ENCODE results near the gene LACTB. TPM values are rescaled to one million over a fixed set of nuclear protein-coding genes. Genes with fewer than 3 reads are reported as not detected.
"Not testable (repeated sequence)": the region's sequence is repeated elsewhere in the genome, so short reads cannot be mapped to it uniquely, and the experiment has no call there.

Gene LACTB
- total RNA-seq, 1 experiment from 2014 or later = 41.5 TPM

GRCh38 chr15:63085289-63085688 is 36.4 kb upstream of the LACTB start:
- H3K27me3 ChIP-seq = no peaks in the 10 kb centered on the region
- no peaks in the 10 kb centered on the region for H3K9me3 ChIP-seq
- DNase-seq = no peak
- H3K36me3 ChIP-seq = no peaks in the 10 kb centered on the region
- no peak overlapping the region for H3K4me3 ChIP-seq

- Histone ChIP-seq H3K4me3 (no peak overlapping the region), H3K9me3 (no peaks in the 10 kb centered on the region), H3K27me3 (no peaks in the 10 kb centered on the region), H3K36me3 (no peaks in the 10 kb centered on the region)
- no peak for DNase-seq
These were observed 35.4 kb upstream of the LACTB start for GRCh38 chr15:63086271-63086670.

- Histone ChIP-seq H3K4me3 (no peak overlapping the region), H3K36me3 (no peaks in the 10 kb centered on the region), H3K9me3 (no peaks in the 10 kb centered on the region), H3K27me3 (no peaks in the 10 kb centered on the region)
- DNase-seq = no peak
These were observed 34.7 kb upstream of the LACTB start for GRCh38 chr15:63086947-63087346.

- Histone ChIP-seq H3K27me3 (no peaks in the 10 kb centered on the region), H3K9me3 (no peaks in the 10 kb centered on the region), H3K4me3 (no peak overlapping the region), H3K36me3 (no peaks in the 10 kb centered on the region)
- no peak for DNase-seq
These were observed 33.0 kb upstream of the LACTB start for GRCh38 chr15:63088533-63089245.

GRCh38 chr15:63089260-63090043 is 32.2 kb upstream of the LACTB start:
- peak; percentile 91 for DNase-seq
- H3K9me3 ChIP-seq = no peaks in the 10 kb centered on the region
- H3K4me3 ChIP-seq = no peak overlapping the region
- H3K36me3 ChIP-seq = no peaks in the 10 kb centered on the region
- H3K27me3 ChIP-seq = no peaks in the 10 kb centered on the region

- Histone ChIP-seq H3K27me3 (no peaks in the 10 kb centered on the region), H3K36me3 (no peaks in the 10 kb centered on the region), H3K4me3 (no peak overlapping the region), H3K9me3 (no peaks in the 10 kb centered on the region)
- DNase-seq = no peak
These were observed 31.2 kb upstream of the LACTB start for GRCh38 chr15:63090472-63090871.

GRCh38 chr15:63090887-63091286 is 30.8 kb upstream of the LACTB start:
- Histone ChIP-seq H3K27me3 (no peaks in the 10 kb centered on the region), H3K9me3 (no peaks in the 10 kb centered on the region), H3K36me3 (no peaks in the 10 kb centered on the region), H3K4me3 (no peak overlapping the region)
- no peak for DNase-seq

GRCh38 chr15:63091679-63092446 is 29.8 kb upstream of the LACTB start:
- H3K27me3 ChIP-seq = no peaks in the 10 kb centered on the region
- DNase-seq = no peak
- no peaks in the 10 kb centered on the region for H3K36me3 ChIP-seq
- H3K9me3 ChIP-seq = no peaks in the 10 kb centered on the region
- H3K4me3 ChIP-seq = no peak overlapping the region

- Histone ChIP-seq H3K27me3 (no peaks in the 10 kb centered on the region), H3K36me3 (no peaks in the 10 kb centered on the region), H3K4me3 (no peak overlapping the region), H3K9me3 (no peaks in the 10 kb centered on the region)
- peak; percentile 70 for DNase-seq
These were observed 28.0 kb upstream of the LACTB start for GRCh38 chr15:63093486-63094205.

GRCh38 chr15:63094495-63094931 is 27.1 kb upstream of the LACTB start:
- Histone ChIP-seq H3K9me3 (no peaks in the 10 kb centered on the region), H3K4me3 (no peak overlapping the region), H3K36me3 (no peaks in the 10 kb centered on the region), H3K27me3 (no peaks in the 10 kb centered on the region)
- DNase-seq = peak; percentile 42

- no peak for DNase-seq
- H3K27me3 ChIP-seq = no peaks in the 10 kb centered on the region
These were observed 25.5 kb upstream of the LACTB start for GRCh38 chr15:63096178-63096577.

GRCh38 chr15:63098901-63099300 is 22.8 kb upstream of the LACTB start:
- H3K9me3 ChIP-seq, H3K4me3 ChIP-seq, DNase-seq, H3K27me3 ChIP-seq, H3K36me3 ChIP-seq: not testable (repeated sequence)

More at GRCh38 chr15:63096178-63096577, 25.5 kb upstream of the LACTB start:
- H3K9me3 ChIP-seq = 0 out of 2 replicates have a peak, but pooled peaks cover 3% of the 10 kb centered on the region
- H3K4me3 ChIP-seq = no peak overlapping the region
- no peaks in the 10 kb centered on the region for H3K36me3 ChIP-seq

- not testable (repeated sequence) for H3K36me3 ChIP-seq, H3K27me3 ChIP-seq, H3K4me3 ChIP-seq, H3K9me3 ChIP-seq, DNase-seq
These were observed 22.1 kb upstream of the LACTB start for GRCh38 chr15:63099581-63099980.

GRCh38 chr15:63103416-63103815 is 18.2 kb upstream of the LACTB start:
- H3K4me3 ChIP-seq = no peak overlapping the region
- DNase-seq = no peak
- H3K27me3 ChIP-seq = no peaks in the 10 kb centered on the region
- peaks cover 17% of the 10 kb centered on the region for H3K9me3 ChIP-seq
- H3K36me3 ChIP-seq = no peaks in the 10 kb centered on the region

GRCh38 chr15:63104727-63105126 is 16.9 kb upstream of the LACTB start:
- Histone ChIP-seq H3K4me3 (no peak overlapping the region), H3K9me3 (peaks cover 17% of the 10 kb centered on the region), H3K36me3 (no peaks in the 10 kb centered on the region), H3K27me3 (no peaks in the 10 kb centered on the region)
- DNase-seq = no peak

- H3K27me3 ChIP-seq, DNase-seq, H3K36me3 ChIP-seq, H3K4me3 ChIP-seq: not testable (repeated sequence)
- H3K9me3 ChIP-seq = peaks cover 16% of the 10 kb centered on the region
These were observed 16.3 kb upstream of the LACTB start for GRCh38 chr15:63105354-63105753.
